NCI-H1105 (cell line): ENCODE measurements around the gene IPO13.

Experiments used
- DNase-seq: peaks from one replicate; lab custom pipeline; 2025; lab: John Stamatoyannopoulos, UW

Gene IPO13

GRCh38 chr1:43951021-43951985, 4.6 kb downstream of the IPO13 start:
- DNase-seq: no peak

- peak; percentile 97 for DNase-seq
Observed at GRCh38 chr1:43952731-43953346, 6.1 kb downstream of the IPO13 start.

- no peak for DNase-seq
Observed at GRCh38 chr1:43953361-43953760, 6.6 kb downstream of the IPO13 start.

- no peak for DNase-seq
Observed at GRCh38 chr1:43954036-43954435, 7.3 kb downstream of the IPO13 start.

- no peak for DNase-seq
Observed at GRCh38 chr1:43956234-43956633, 9.5 kb downstream of the IPO13 start.

GRCh38 chr1:43957407-43958040, 10.8 kb downstream of the IPO13 start:
- DNase-seq: no peak

- DNase-seq: no peak
Observed at GRCh38 chr1:43958351-43959255, 11.9 kb downstream of the IPO13 start.

GRCh38 chr1:43960798-43961197, 14.0 kb downstream of the IPO13 start:
- no peak for DNase-seq

GRCh38 chr1:43961692-43962091, 14.9 kb downstream of the IPO13 start:
- DNase-seq: no peak

GRCh38 chr1:43962324-43962723, 15.6 kb downstream of the IPO13 start:
- no peak for DNase-seq

- no peak for DNase-seq
Observed at GRCh38 chr1:43963006-43963405, 16.3 kb downstream of the IPO13 start.

GRCh38 chr1:43963890-43964289, 17.1 kb downstream of the IPO13 start:
- no peak for DNase-seq

GRCh38 chr1:43965316-43965715, 18.6 kb downstream of the IPO13 start:
- DNase-seq: no peak

GRCh38 chr1:43968348-43968948, 21.7 kb downstream of the IPO13 start:
- no peak for DNase-seq

GRCh38 chr1:43969416-43969745, 22.6 kb downstream of the IPO13 start:
- no peak for DNase-seq

- DNase-seq: peak; percentile 98
Observed at GRCh38 chr1:43969746-43970466, 23.2 kb downstream of the IPO13 start, which contains the start of gene DPH2. Gene DPH2, plus strand, starts transcription at chr1:43970010. Its CDS starts 166 bp downstream, at chr1:43970176.

- no peak for DNase-seq
Observed at GRCh38 chr1:43970502-43970901, 23.8 kb downstream of the IPO13 start.

- DNase-seq: no peak
Observed at GRCh38 chr1:43970911-43971310, 24.2 kb downstream of the IPO13 start.

GRCh38 chr1:43971336-43971980, 24.7 kb downstream of the IPO13 start:
- DNase-seq: no peak

GRCh38 chr1:43973981-43974442, 27.3 kb downstream of the IPO13 start:
- DNase-seq: no peak
